ENCODE results near the gene RBMS2. TPM values are rescaled to one million over a fixed set of nuclear protein-coding genes. Genes with fewer than 3 reads are reported as not detected.

RBMS2 gene
- polyA plus RNA-seq, 3 donors = 5.1 to 8.2 (median 6.5) TPM

- WGBS (ENCODE audit: insufficient coverage) = no CpG with 5 or more reads among the region's 10 CpGs
- H3K27me3 ChIP-seq (ENCODE audit: control insufficient read depth in 2 of 2, insufficient read depth in 2 of 2, low read length in 2 of 2) = no peaks in the 10 kb centered on the region
- H3K36me3 ChIP-seq (replicated peaks in 1 of 2; ENCODE audit: control insufficient read depth in 1 of 2, insufficient read depth in 2 of 2, low read length in 2 of 2) = peaks cover 14 to 30% of the 10 kb centered on the region in 2 donors
These were observed 57.4 kb downstream of the RBMS2 start for GRCh38 chr12:56578983-56579546.

GRCh38 chr12:56581418-56582145 is 60.0 kb downstream of the RBMS2 start:
- no peaks in the 10 kb centered on the region for H3K79me2 ChIP-seq (ENCODE audit: insufficient read depth, low read length)
- intact Hi-C loops (cut with micrococcal nuclease) = no loop called here
- no peak overlapping the region for H3K4me3 ChIP-seq (replicated peaks in 1 of 3; ENCODE audit: low read depth in 2 of 3, low read length in 3 of 3)
- Mint-ChIP-seq H3K27ac (no peak overlapping the region), H3K9me3 (no peaks in the 10 kb centered on the region), H3K27me3 (ENCODE audit: low read depth in 3 of 3) (peaks cover 0 to 1% (median 0%) of the 10 kb centered on the region in 3 donors), H3K36me3 (peaks cover 23 to 32% of the 10 kb centered on the region in 2 donors), H3K4me1 (peaks cover 5% of the 10 kb centered on the region), H3K4me3 (no peak overlapping the region)
- H3K27me3 ChIP-seq (ENCODE audit: control insufficient read depth in 2 of 2, insufficient read depth in 2 of 2, low read length in 2 of 2) = no peaks in the 10 kb centered on the region
- H3K36me3 ChIP-seq (replicated peaks in 1 of 2; ENCODE audit: control insufficient read depth in 1 of 2, insufficient read depth in 2 of 2, low read length in 2 of 2) = peaks cover 14 to 42% of the 10 kb centered on the region in 2 donors
- H3K4me2 ChIP-seq (replicated peaks; ENCODE audit: extremely low read depth, low read length, poor library complexity, severe bottlenecking) = no peak overlapping the region
- 72% methylated on average over 7 of the region's 10 CpGs for WGBS (ENCODE audit: insufficient coverage)
- no peak overlapping the region for H3K27ac ChIP-seq (ENCODE audit: low read depth in 1 of 2, low read length in 2 of 2)
- no peaks in the 10 kb centered on the region for H4K20me1 ChIP-seq (ENCODE audit: insufficient read depth, low read length)
- H3K9ac ChIP-seq (ENCODE audit: insufficient read depth, low read length, poor library complexity, severe bottlenecking) = no peak overlapping the region
- no peak for TF ChIP-seq CTCF (IDR thresholded peaks at IDR 0.05)
- H3K9me3 ChIP-seq (replicated peaks in 1 of 2; ENCODE audit: control insufficient read depth in 1 of 2, insufficient read depth in 1 of 2, low read length in 2 of 2) = no peaks in the 10 kb centered on the region
- no peaks in the 10 kb centered on the region for H3K4me1 ChIP-seq (ENCODE audit: control insufficient read depth in 1 of 2, insufficient read depth in 2 of 2, low read length in 2 of 2)
- no peak for DNase-seq
- H2AFZ ChIP-seq (ENCODE audit: insufficient read depth, low read depth, low read length, poor library complexity, severe bottlenecking) = no peak overlapping the region

More at GRCh38 chr12:56578983-56579546, 57.4 kb downstream of the RBMS2 start:
- Mint-ChIP-seq H3K4me3 (no peak overlapping the region), H3K27ac (no peak overlapping the region), H3K36me3 (peaks cover 25 to 34% of the 10 kb centered on the region in 2 donors), H3K9me3 (no peaks in the 10 kb centered on the region), H3K27me3 (ENCODE audit: low read depth in 3 of 3) (no peaks in the 10 kb centered on the region), H3K4me1 (peaks cover 5% of the 10 kb centered on the region)
- no peak for DNase-seq
- no peak overlapping the region for H3K9ac ChIP-seq (ENCODE audit: insufficient read depth, low read length, poor library complexity, severe bottlenecking)
- intact Hi-C loops (cut with micrococcal nuclease) = no loop called here
- no peaks in the 10 kb centered on the region for H3K9me3 ChIP-seq (replicated peaks in 1 of 2; ENCODE audit: control insufficient read depth in 1 of 2, insufficient read depth in 1 of 2, low read length in 2 of 2)
- no peaks in the 10 kb centered on the region for H3K79me2 ChIP-seq (ENCODE audit: insufficient read depth, low read length)
- TF ChIP-seq CTCF (IDR thresholded peaks at IDR 0.05) = no peak
- no peak overlapping the region for H3K27ac ChIP-seq (ENCODE audit: low read depth in 1 of 2, low read length in 2 of 2)
- no peak overlapping the region for H3K4me3 ChIP-seq (replicated peaks in 1 of 3; ENCODE audit: low read depth in 2 of 3, low read length in 3 of 3)
- H3K4me1 ChIP-seq (ENCODE audit: control insufficient read depth in 1 of 2, insufficient read depth in 2 of 2, low read length in 2 of 2) = peaks cover 0 to 2% of the 10 kb centered on the region in 2 donors
- H4K20me1 ChIP-seq (ENCODE audit: insufficient read depth, low read length) = no peaks in the 10 kb centered on the region
- H3K4me2 ChIP-seq (replicated peaks; ENCODE audit: extremely low read depth, low read length, poor library complexity, severe bottlenecking) = no peak overlapping the region
- no peak overlapping the region for H2AFZ ChIP-seq (ENCODE audit: insufficient read depth, low read depth, low read length, poor library complexity, severe bottlenecking)

Measured in CD14-positive monocyte (primary cell).